Kidney epithelial cell (primary cell): ENCODE results near the gene NUP205. TPM values are rescaled to one million over a fixed set of nuclear protein-coding genes. Genes with fewer than 3 reads are reported as not detected.
A peak's percentile ranks its signal among the peaks of the same experiment; 100 is the strongest.

Source experiments
- DNase-seq: peaks from one replicate; pipeline ENCODE4 v3.0.0-alpha.2; 2010; ENCODE audit warnings: low read depth
- H3K27me3 ChIP-seq: 2 replicates; pipeline ENCODE4 v1.6.0; 2011; ENCODE audit warnings: low read length; ENCODE audit not compliant: control insufficient read depth, insufficient read depth
- H3K36me3 ChIP-seq: 2 replicates; pipeline ENCODE4 v1.5.1; 2011; ENCODE audit warnings: low read length; ENCODE audit not compliant: control insufficient read depth, insufficient read depth
- H3K4me3 ChIP-seq: 2 replicates; pipeline ENCODE4 v1.5.1; 2011; ENCODE audit warnings: low read depth, mild to moderate bottlenecking, control low read depth, low read length
- CTCF ChIP-seq: IDR thresholded peaks from 2 replicates; pipeline ENCODE4 v1.5.1; 2011; ENCODE audit warnings: mild to moderate bottlenecking, moderate library complexity, low read length, control low read depth, inconsistent platforms; ENCODE audit not compliant: insufficient read depth, poor library complexity, severe bottlenecking
- total RNA-seq: library from RNA; depleted of rRNA; stranded (reverse); fragments of >200 nt; gene quantifications from 2 replicates; pipeline ENCODE4 v1.2.3, GENCODE V29; 2015

Gene NUP205
- total RNA-seq, 1 donor from 2014 or later, result 58.1 TPM

- H3K27me3 ChIP-seq, result no peaks in the 10 kb centered on the region
- peak overlapping the region; percentile 87 for H3K4me3 ChIP-seq
- DNase-seq, result no peak
- no peaks in the 10 kb centered on the region for H3K36me3 ChIP-seq
- TF ChIP-seq CTCF, result peak; percentile 30
These were observed 47.0 kb upstream of the NUP205 start for GRCh38 chr7:135510592-135511183.

- H3K4me3 ChIP-seq, result no peak overlapping the region
- no peak for DNase-seq
- peak; percentile 51 for TF ChIP-seq CTCF
These were observed 45.4 kb upstream of the NUP205 start for GRCh38 chr7:135512135-135512887.

GRCh38 chr7:135514856-135515255 is 42.9 kb upstream of the NUP205 start:
- no peaks in the 10 kb centered on the region for H3K36me3 ChIP-seq
- TF ChIP-seq CTCF, result no peak
- H3K4me3 ChIP-seq, result no peak overlapping the region
- H3K27me3 ChIP-seq, result no peaks in the 10 kb centered on the region
- DNase-seq, result no peak

More at GRCh38 chr7:135512135-135512887, 45.4 kb upstream of the NUP205 start:
- H3K36me3 ChIP-seq, result no peaks in the 10 kb centered on the region
- no peaks in the 10 kb centered on the region for H3K27me3 ChIP-seq

GRCh38 chr7:135517060-135517459 is 40.7 kb upstream of the NUP205 start:
- H3K27me3 ChIP-seq, result no peaks in the 10 kb centered on the region
- no peak for DNase-seq
- no peaks in the 10 kb centered on the region for H3K36me3 ChIP-seq
- TF ChIP-seq CTCF, result no peak
- no peak overlapping the region for H3K4me3 ChIP-seq

GRCh38 chr7:135518748-135519147 is 39.0 kb upstream of the NUP205 start:
- H3K4me3 ChIP-seq, result no peak overlapping the region
- no peak for TF ChIP-seq CTCF
- no peak for DNase-seq
- no peaks in the 10 kb centered on the region for H3K27me3 ChIP-seq
- H3K36me3 ChIP-seq, result no peaks in the 10 kb centered on the region
